GM12878 (cell line): ENCODE results near the gene TOR1A. TPM values are rescaled to one million over a fixed set of nuclear protein-coding genes. Genes with fewer than 3 reads are reported as not detected.

Source experiments
- ATAC-seq: fragments of 200-7000 bp; cut with Tn5 transposase; 3 replicates; pipeline ENCODE4 v1.9.1; 2020; ENCODE audit warnings: mild to moderate bottlenecking, moderate library complexity
- BruUV-seq: library from RNA; stranded (reverse); fragments of 400-500 nt; replicated peaks from 2 replicates; lab custom pipeline; 2021; lab: Mats Ljungman, UMichigan
- CTCF ChIA-PET: fragments of 300-600 bp; sonication (Branson Sonifier 250); formaldehyde crosslinking; extraction: SDS; loops from one replicate; lab custom pipeline; 2021; ENCODE audit warnings: inconsistent platforms; lab: Yijun Ruan, JAX
- POLR2A ChIA-PET: fragments of 350-600 bp; formaldehyde crosslinking; extraction: SDS; loops from one replicate; lab custom pipeline; 2021; ENCODE audit warnings: inconsistent platforms; lab: Charles Lee
- RAD21 ChIA-PET: fragments of 300-600 bp; sonication (Branson Sonifier 250); formaldehyde crosslinking; loops from one replicate; lab custom pipeline; 2023; ENCODE audit warnings: antibody characterized with exemption; ENCODE audit not compliant: unreplicated experiment; lab: Charles Lee
- SMC1A ChIA-PET: fragments of 300-600 bp; sonication (Branson Sonifier 250); formaldehyde crosslinking; loops from one replicate; lab custom pipeline; 2023; ENCODE audit not compliant: unreplicated experiment, uncharacterized antibody; lab: Charles Lee
- DNase-seq: peaks from one replicate; pipeline ENCODE4 v3.0.0-alpha.2; 2011; ENCODE audit warnings: low read depth, low spot score
- FAIRE-seq: peaks from 3 replicates; lab custom pipeline; 2011; peaks lifted over from hg19 to GRCh38; lab: Jason Lieb, UNC
- H2AFZ ChIP-seq: 2 replicates; pipeline ENCODE4 v1.6.0; 2011; ENCODE audit warnings: low read depth, low read length, control low read depth; ENCODE audit not compliant: control insufficient read depth
- H3K27ac ChIP-seq: 2 replicates; pipeline ENCODE4 v1.5.1; 2011; ENCODE audit warnings: control low read depth; ENCODE audit not compliant: control insufficient read depth, insufficient read depth
- H3K27me3 ChIP-seq, 2 experiments: replicated peaks in 1 of 2; 2 replicates each; pipeline versions ENCODE4 v1.6.0 to v1.6.1; 2011; ENCODE audit warnings: low read length in 1 of 2; ENCODE audit not compliant: control insufficient read depth in 2 of 2, insufficient read depth in 2 of 2
- H3K36me3 ChIP-seq, 2 experiments: 2 replicates each; pipeline ENCODE4 v1.5.1; 2011; ENCODE audit warnings: low read length in 1 of 2; ENCODE audit not compliant: control insufficient read depth in 2 of 2, insufficient read depth in 2 of 2
- H3K4me1 ChIP-seq: 2 replicates; pipeline ENCODE4 v1.6.1; 2011; ENCODE audit warnings: mild to moderate bottlenecking, low read length, moderate library complexity, mixed read lengths; ENCODE audit not compliant: control insufficient read depth, insufficient read depth
- H3K4me2 ChIP-seq: 2 replicates; pipeline ENCODE4 v1.6.0; 2011; ENCODE audit warnings: control low read depth; ENCODE audit not compliant: control insufficient read depth, insufficient read depth
- H3K4me3 ChIP-seq: fragments of 200-600 bp; sonication (generic); 2 replicates; pipeline ENCODE4 v1.5.1; 2016
- H3K79me2 ChIP-seq: 2 replicates; pipeline ENCODE4 v1.6.0; 2011; ENCODE audit warnings: low read length; ENCODE audit not compliant: control insufficient read depth, insufficient read depth
- H3K9ac ChIP-seq: 2 replicates; pipeline ENCODE4 v1.8.0; 2011; ENCODE audit warnings: low read length, control low read depth, mixed read lengths; ENCODE audit not compliant: control insufficient read depth, insufficient read depth
- H3K9me3 ChIP-seq: replicated peaks from 3 replicates; pipeline ENCODE4 v1.5.1; 2011; ENCODE audit warnings: mild to moderate bottlenecking, low read length; ENCODE audit not compliant: control insufficient read depth, insufficient read depth
- H4K20me1 ChIP-seq: 2 replicates; pipeline ENCODE4 v1.6.0; 2011; ENCODE audit not compliant: control insufficient read depth, insufficient read depth
- CREM ChIP-seq: IDR thresholded peaks from 2 replicates; pipeline ENCODE4 v1.6.1; 2014; ENCODE audit warnings: antibody characterized with exemption, low read depth
- FOXM1 ChIP-seq: IDR thresholded peaks from 2 replicates; pipeline ENCODE4 v1.6.1; 2012; ENCODE audit warnings: low read depth, mild to moderate bottlenecking, inconsistent platforms, low read length, moderate library complexity
- MEF2A ChIP-seq: IDR thresholded peaks from 2 replicates; pipeline ENCODE4 v1.6.1; 2011; ENCODE audit warnings: low read depth, mild to moderate bottlenecking, low read length, moderate library complexity; ENCODE audit not compliant: insufficient read depth
- NFYA ChIP-seq: IDR thresholded peaks from 2 replicates; pipeline ENCODE4 v1.6.1; 2011; ENCODE audit warnings: low read depth, mild to moderate bottlenecking, low read length, improper control_type of control experiment, borderline replicate concordance
- PAX8 ChIP-seq: fragments of 450-650 bp; IDR thresholded peaks from 2 replicates; pipeline ENCODE4 v1.6.1; 2017; ENCODE audit warnings: mild to moderate bottlenecking, moderate library complexity
- WGBS: methylation state at CpG from one replicate; pipeline ENCODE4 v1.1.6; 2016; ENCODE audit warnings: low lambda C conversion rate; ENCODE audit not compliant: insufficient replicate concordance, insufficient coverage; ENCODE audit errors: missing lambda C conversion rate; 5-methylcytosine and 5-hydroxymethylcytosine counted together
- in situ Hi-C: fragments of 300-500 bp; cut with MboI; formaldehyde crosslinking; loops from 9 replicates; pipeline ENCODE4 v1.14.3; 2018; ENCODE audit warnings: mixed read lengths
- intact Hi-C: fragments of 100-400 bp; cut with micrococcal nuclease; formaldehyde crosslinking; loops from one replicate; pipeline ENCODE4 v1.14.2; 2022; ENCODE audit not compliant: unreplicated experiment
- polyA plus RNA-seq, 11 experiments: library from polyadenylated mRNA; depleted of rRNA in 4 of 11; unstranded in 6 of 11; stranded (reverse) in 5 of 11; fragments of >200 nt; fragmentation: Nextera tagmentation in 4 of 11; fragmentation: Illumina TruSeq in 1 of 11; extraction: Ambion mirVana in 4 of 11; extraction: Trizol in 1 of 11; gene quantifications; 1 replicate in 1 of 11; 2 replicates in 10 of 11; pipeline versions ENCODE4 v1.2.1 to v1.2.3, GENCODE V29; 2011 to 2016; ENCODE audit warnings: inconsistent platforms in 2 of 11, missing spikeins in 2 of 11, low read depth in 1 of 11
- total RNA-seq, 4 experiments: library from RNA; depleted of rRNA in 3 of 4; stranded (reverse); fragments of >200 nt in 3 of 4; fragmentation: Illumina TruSeq in 1 of 4; extraction: Trizol in 1 of 4; gene quantifications; 2 replicates each; pipeline versions ENCODE4 v1.2.1 to v1.2.3, GENCODE V29; 2013 to 2021
- TF ChIP-seq, protein P1 (sequence below): fragments of 450-650 bp; IDR thresholded peaks from 2 replicates; pipeline ENCODE4 v1.6.1; 2014; ENCODE audit warnings: mild to moderate bottlenecking
- TF ChIP-seq, protein P2 (sequence below): fragments of 450-650 bp; IDR thresholded peaks from 2 replicates; pipeline ENCODE4 v1.6.1; 2016; ENCODE audit warnings: mild to moderate bottlenecking
- TF ChIP-seq, protein P3 (sequence below): fragments of 450-650 bp; formaldehyde crosslinking; IDR thresholded peaks from 2 replicates; pipeline ENCODE4 v1.5.0; 2022; ENCODE audit warnings: mild to moderate bottlenecking, missing genetic modification characterization

The TOR1A gene
- total and polyA plus RNA-seq, 10 of the 15 experiments (the other 5 are each of a cell fraction or from before 2014, with no cell fraction given) = 3.2 to 60.8 (median 38.6) TPM

DNA sequence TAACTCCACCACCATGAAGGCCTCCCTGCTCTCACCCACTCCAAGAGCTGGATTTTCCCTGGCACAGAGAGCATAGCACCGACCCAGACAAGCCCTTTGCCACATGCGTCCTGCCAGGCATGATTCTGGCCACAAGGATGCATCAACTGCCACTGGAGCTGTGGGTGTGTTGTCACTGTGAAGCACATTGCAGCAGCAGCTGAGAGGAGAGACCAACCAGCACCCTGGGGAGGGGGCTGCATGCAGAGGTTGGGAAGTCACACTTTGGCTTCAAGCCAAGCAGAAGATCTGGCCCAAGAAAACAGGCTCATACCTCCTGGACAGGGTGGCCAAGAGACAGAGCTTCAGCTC is 48.5 kb downstream of the TOR1A start:
- no peaks in the 10 kb centered on the region for H3K79me2 ChIP-seq
- 0% methylated on average over 2 of the region's 2 CpGs for whole genome bisulfite sequencing
- ChIA-PET SMC1A (interaction anchor here (1.2 kb wide), 1 partner anchor 38 kb away, joined by 3 read pairs; no protein-coding TSS in a partner anchor), RAD21 (interaction anchor here (0.5 kb wide), 1 partner anchor 47 kb away, joined by 3 read pairs; no protein-coding TSS in a partner anchor), POLR2A (no interaction called here)
- no peaks in the 10 kb centered on the region for H3K9me3 ChIP-seq
- H3K36me3 ChIP-seq = no peaks in the 10 kb centered on the region
- no peak overlapping the region for H3K9ac ChIP-seq
- H4K20me1 ChIP-seq = no peaks in the 10 kb centered on the region
- no peak overlapping the region for H2AFZ ChIP-seq
- H3K4me3 ChIP-seq = no peak overlapping the region
- TF ChIP-seq, protein P1, sequence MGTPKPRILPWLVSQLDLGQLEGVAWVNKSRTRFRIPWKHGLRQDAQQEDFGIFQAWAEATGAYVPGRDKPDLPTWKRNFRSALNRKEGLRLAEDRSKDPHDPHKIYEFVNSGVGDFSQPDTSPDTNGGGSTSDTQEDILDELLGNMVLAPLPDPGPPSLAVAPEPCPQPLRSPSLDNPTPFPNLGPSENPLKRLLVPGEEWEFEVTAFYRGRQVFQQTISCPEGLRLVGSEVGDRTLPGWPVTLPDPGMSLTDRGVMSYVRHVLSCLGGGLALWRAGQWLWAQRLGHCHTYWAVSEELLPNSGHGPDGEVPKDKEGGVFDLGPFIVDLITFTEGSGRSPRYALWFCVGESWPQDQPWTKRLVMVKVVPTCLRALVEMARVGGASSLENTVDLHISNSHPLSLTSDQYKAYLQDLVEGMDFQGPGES = no peak
- TF ChIP-seq MEF2A (no peak), PAX8 (no peak), NFYA (no peak), FOXM1 (no peak), CREM (no peak)
- TF ChIP-seq, protein P2, sequence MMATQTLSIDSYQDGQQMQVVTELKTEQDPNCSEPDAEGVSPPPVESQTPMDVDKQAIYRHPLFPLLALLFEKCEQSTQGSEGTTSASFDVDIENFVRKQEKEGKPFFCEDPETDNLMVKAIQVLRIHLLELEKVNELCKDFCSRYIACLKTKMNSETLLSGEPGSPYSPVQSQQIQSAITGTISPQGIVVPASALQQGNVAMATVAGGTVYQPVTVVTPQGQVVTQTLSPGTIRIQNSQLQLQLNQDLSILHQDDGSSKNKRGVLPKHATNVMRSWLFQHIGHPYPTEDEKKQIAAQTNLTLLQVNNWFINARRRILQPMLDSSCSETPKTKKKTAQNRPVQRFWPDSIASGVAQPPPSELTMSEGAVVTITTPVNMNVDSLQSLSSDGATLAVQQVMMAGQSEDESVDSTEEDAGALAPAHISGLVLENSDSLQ = no peak
- TF ChIP-seq, protein P3, sequence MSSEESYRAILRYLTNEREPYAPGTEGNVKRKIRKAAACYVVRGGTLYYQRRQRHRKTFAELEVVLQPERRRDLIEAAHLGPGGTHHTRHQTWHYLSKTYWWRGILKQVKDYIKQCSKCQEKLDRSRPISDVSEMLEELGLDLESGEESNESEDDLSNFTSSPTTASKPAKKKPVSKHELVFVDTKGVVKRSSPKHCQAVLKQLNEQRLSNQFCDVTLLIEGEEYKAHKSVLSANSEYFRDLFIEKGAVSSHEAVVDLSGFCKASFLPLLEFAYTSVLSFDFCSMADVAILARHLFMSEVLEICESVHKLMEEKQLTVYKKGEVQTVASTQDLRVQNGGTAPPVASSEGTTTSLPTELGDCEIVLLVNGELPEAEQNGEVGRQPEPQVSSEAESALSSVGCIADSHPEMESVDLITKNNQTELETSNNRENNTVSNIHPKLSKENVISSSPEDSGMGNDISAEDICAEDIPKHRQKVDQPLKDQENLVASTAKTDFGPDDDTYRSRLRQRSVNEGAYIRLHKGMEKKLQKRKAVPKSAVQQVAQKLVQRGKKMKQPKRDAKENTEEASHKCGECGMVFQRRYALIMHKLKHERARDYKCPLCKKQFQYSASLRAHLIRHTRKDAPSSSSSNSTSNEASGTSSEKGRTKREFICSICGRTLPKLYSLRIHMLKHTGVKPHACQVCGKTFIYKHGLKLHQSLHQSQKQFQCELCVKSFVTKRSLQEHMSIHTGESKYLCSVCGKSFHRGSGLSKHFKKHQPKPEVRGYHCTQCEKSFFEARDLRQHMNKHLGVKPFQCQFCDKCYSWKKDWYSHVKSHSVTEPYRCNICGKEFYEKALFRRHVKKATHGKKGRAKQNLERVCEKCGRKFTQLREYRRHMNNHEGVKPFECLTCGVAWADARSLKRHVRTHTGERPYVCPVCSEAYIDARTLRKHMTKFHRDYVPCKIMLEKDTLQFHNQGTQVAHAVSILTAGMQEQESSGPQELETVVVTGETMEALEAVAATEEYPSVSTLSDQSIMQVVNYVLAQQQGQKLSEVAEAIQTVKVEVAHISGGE (CRISPR knock-in tag) = no peak
- TF ChIP-seq, all 136 proteins: peak for 0
- H3K27ac ChIP-seq = no peak overlapping the region
- H3K4me1 ChIP-seq = no peaks in the 10 kb centered on the region
- FAIRE-seq (no peak), ATAC-seq (no peak), DNase-seq (no peak)
- intact Hi-C loops = no loop called here
- no peak overlapping the region for H3K4me2 ChIP-seq
- BruUV-seq = no TSS peak
- in situ Hi-C loops = no loop called here
- peaks cover 0 to 1% of the 10 kb centered on the region in 2 experiments; a peak in 1 of 4 replicates for H3K27me3 ChIP-seq
- CTCF ChIA-PET = no interaction called here
